ENCODE data around the gene ABCC2.
"Not testable (repeated sequence)": the region's sequence is repeated elsewhere in the genome, so short reads cannot be mapped to it uniquely, and the experiment has no call there.

ABCC2 gene

DNA sequence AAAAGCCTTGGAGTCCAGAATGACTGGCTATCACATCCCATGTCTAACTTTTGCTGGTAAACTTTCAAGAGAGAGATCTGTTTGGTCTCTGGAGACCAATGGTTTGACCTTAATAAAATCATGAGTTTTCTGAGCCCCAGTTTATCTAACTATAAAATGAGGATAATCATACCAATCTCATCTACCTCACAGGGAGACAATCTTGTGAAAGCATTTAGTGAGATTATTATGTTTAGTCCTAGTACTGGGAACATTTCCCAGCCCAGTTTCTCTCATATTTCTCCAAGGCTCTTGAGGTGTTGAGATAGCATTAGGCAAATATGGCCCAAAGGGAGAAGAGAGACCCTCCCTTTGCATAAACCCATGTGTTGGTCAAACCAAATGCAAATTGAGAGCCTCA lies 25.8 kb downstream of the ABCC2 start:
- DNase-seq (ENCODE audit: low spot score): no peak

DNA sequence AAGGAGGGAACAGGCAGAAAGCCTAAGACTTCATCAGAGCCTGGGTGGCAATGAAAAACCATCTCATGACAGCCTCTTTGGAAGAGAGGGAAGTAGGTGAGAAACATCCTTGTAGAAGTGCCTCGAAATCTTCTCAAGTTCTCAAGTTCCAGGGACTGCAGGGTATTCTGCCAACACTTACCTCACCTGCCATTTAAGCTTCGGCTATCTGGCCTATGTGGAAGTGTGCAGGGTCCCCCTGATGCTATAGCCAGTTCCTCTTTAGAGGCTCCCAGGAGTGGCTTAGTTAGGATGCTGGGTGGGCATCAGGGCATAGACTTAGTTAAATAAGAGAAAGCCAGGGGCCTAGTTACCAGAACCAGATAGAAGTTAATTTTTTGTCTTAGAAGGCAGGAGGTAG lies 27.0 kb downstream of the ABCC2 start:
- DNase-seq (ENCODE audit: low spot score): no peak

DNA sequence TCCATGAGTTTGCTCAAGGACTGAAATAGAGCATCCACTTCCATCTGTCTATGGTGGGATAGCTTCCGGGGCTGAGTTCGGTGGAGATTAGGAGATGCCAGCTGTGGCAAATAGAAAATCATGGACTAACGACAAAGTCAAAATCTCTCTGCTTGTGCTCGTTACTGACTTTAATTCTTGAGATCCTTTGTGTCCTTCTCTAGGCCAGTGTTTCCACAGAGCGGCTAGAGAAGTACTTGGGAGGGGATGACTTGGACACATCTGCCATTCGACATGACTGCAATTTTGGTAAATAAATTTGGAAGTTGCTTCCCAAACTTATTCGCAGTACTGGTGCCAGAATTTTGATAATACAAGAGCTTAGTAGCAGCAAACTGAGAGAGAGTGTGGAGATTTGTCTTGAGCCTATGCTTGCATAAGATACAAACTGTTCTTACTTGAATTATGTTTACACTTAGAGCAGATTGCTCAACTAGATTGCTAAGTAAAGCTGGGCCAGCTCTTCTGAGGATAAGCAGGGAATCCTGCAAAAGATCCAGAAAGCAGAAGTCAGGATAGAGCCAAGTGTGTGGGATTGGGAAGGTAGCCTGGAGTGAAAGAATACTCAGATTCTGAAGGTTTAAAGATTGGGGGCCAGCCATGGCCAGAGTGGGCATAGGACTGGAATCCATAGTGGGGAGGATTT lies 27.6 kb downstream of the ABCC2 start:
- no peak for DNase-seq (ENCODE audit: low spot score)

DNA sequence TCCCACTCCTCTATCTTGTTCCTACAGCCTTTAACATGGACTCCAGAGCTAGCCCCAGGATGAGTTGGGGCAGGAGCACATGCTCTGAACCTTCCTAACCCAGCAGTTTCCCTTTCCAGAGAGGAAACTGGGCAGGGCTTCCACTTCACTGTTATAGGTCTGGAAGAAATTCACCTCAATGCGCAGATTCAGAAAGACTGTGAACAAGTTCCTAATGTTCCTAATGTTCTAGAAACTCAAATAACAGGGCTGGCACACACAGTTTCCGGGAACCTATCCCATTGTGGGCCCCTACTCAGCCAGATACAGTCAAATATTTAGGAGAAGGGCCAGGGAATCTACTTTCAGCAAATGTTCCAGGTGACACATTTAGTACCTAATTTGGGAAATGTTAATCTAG lies 29.7 kb downstream of the ABCC2 start:
- no peak for DNase-seq (ENCODE audit: low spot score)

DNA sequence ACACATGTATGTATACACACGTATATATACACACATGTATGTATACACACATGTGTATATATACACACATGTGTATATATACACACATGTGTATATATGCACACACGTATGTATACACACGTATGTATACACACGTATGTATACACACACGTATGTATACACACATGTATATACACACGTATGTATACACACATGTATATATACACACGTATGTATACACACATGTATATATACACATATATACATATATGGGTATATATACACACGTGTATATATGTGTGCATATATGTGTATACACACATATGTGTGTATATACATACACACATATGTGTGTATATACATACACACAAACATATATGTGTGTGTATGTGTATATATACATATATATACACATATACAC lies 31.7 kb downstream of the ABCC2 start:
- no peak for DNase-seq (ENCODE audit: low spot score)

DNA sequence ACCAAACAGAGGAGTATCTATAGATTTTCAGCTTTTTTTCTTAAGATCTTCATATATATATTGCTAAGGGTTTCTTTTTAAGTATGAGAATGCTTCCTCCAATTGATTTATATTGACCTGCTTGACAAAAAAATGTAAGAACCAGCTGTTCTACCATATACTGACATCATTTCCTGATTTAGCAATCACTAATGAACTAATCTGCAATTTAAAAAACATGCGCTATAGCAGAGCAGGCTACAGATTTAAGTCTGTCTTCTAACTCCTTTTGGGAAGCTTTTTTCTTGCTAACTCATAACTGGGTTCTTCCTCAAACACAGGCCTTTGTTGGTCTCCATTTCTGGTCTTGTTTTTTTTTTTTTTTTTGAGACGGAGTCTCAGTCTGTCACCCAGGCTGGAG lies 33.2 kb downstream of the ABCC2 start:
- DNase-seq (ENCODE audit: low spot score): no peak

DNA sequence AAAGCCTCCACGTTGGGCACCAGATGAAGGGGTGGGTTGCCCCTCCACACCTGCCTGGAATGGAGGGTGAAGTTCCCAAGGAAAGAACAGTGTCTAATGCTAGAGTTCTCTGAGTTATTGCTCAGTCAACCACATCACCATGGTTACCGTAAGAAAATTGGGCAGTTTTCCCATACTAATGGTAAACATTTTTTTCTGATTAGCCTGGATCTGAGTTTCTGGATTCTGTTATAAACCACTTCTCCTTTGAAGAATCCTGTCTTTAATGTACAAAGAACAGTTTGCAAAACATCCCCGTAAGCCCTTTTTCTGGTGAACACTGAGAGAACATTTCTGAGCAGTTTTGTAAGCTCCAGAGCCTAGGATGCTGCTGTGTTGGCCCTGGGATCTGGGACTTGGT lies 45.5 kb downstream of the ABCC2 start:
- no peak for DNase-seq (ENCODE audit: low spot score)

DNA sequence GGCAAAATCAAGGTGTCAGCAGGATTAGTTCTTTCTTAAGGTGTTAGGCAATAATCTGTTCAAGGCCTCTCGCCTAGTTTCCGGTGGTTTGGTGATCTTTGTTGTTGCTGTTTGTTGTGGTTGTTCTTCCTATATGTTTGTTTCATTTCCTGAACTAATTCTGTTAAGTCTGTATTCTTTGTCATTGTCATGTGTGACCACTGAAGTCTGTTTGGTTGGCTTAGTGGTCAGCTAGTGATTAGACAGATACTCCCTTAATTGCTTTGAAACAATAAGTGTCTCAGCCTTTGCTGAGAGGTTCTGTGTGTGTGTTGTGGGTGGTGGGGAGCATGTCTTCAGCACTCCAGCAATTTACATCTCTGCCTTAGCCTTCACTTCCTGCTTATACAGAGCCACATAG lies 46.0 kb downstream of the ABCC2 start:
- no peak for DNase-seq (ENCODE audit: low spot score)

DNA sequence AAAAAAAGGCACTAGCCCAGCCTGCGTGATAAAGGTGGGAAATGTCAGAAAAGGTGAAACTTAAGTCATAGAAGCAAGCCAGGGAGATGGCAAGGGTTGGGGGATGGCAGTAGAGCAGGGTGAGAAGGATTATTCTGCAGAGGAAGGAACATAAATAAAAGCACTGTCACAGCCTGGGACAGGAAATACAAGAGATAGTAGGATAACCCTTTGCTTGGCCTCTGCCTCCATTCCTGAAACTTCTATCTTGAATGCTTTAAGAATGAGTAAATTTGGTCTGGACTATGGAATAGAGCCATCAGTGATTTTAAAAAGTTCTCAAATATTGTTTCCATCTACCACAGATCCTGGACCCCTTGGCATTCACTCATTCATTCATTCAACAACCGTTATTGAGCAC lies 50.0 kb downstream of the ABCC2 start:
- DNase-seq (ENCODE audit: low spot score): no peak

DNA sequence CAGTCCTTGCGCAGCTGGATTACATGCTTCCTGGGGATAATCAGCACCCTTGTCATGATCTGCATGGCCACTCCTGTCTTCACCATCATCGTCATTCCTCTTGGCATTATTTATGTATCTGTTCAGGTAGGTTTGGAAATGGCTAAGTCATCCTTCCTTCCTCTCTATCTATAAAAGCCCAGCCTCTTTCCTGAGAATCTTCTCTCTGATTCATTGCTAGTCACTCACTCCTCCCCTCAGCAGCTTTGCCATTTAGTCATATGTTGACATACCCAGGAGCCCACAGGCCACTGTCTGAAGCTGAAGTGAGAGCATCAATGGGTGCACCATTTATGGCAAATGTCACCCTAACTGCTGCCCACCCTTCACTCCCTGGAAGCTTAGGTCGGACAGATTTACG lies 52.0 kb downstream of the ABCC2 start:
- no peak for DNase-seq (ENCODE audit: low spot score)

DNA sequence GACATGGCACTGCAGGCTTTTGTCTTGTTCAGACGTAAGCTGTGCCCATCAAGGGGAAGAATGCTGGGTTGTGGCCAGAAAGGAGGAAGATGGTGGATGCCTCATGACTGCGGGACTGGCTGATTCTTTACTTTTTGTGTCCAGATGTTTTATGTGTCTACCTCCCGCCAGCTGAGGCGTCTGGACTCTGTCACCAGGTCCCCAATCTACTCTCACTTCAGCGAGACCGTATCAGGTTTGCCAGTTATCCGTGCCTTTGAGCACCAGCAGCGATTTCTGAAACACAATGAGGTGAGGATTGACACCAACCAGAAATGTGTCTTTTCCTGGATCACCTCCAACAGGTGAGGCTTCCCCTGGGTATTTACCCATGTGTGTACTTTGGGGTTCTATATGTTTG lies 53.5 kb downstream of the ABCC2 start:
- no peak for DNase-seq (ENCODE audit: low spot score)

DNA sequence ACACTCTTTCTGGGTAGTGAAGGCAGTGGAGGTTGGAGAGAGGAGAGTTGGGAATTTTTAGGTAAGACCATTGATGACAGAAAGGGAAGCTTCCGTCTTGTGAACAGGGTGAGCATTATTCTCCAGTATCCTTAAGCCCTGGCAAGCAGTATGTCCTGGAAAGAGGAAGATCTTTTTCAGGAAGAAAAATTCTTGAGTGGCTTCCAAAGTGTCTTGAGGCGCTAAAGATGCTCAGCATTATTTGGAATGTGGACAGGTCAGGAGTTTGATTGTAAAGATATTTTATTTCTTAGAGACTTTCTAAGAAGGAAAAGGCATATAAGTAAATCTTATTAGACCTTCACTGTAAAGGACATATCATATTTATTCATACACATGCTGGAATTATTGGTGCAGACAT lies 54.3 kb downstream of the ABCC2 start:
- no peak for DNase-seq (ENCODE audit: low spot score)

DNA sequence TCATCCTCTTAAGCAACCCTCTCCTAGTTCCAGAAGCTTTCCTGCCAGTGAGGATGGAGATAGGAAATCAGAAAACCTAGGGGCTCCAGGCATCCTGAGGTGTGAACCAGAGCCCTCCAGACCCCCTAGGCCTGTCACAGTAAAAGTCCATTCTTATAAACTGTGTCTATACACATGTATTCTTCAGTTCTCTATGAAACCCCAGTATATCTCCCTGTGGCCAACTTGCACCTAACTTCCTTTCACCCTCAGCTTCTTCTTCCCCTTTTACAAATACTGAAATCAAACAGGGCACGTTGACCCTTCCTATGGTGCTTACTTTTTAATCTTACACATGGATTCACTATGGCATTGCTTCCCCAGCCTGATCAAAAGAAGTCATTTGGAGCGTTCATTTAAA lies 58.4 kb downstream of the ABCC2 start:
- not testable (repeated sequence) for DNase-seq (ENCODE audit: low spot score)

DNA sequence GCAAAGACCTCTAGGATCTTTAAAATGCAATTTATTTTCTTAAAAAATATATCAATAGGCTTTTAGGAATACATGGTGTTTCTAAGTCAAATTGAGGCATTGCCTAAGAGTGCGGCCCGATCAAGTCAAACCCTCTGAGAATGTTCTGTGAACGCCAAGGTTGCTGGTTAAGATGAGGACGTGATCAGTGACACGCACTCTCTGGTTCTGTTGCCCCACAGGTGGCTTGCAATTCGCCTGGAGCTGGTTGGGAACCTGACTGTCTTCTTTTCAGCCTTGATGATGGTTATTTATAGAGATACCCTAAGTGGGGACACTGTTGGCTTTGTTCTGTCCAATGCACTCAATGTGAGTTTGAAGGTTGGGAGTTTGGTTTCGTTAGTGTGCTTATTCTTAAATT lies 59.3 kb downstream of the ABCC2 start:
- DNase-seq (ENCODE audit: low spot score): no peak

DNA sequence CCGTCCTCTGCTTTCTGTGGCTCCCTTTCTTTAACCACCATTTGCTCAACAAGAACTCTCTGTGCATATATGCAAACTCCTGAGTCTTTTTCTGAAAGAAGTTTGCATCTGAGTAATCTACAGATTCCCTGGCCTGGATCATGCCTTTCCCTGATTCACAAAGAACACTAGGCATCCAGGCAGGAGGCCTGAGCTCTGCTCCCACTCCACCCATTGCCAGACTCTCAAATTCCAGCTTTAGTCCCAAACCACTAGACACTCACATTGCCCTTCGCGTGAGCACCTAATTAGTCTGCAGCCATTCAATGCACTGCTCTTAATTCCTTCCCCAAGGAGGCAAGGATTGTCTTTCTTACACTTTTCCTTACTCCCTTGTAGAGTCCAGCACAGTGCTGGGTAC lies 60.9 kb downstream of the ABCC2 start:
- DNase-seq (ENCODE audit: low spot score): no peak

DNA sequence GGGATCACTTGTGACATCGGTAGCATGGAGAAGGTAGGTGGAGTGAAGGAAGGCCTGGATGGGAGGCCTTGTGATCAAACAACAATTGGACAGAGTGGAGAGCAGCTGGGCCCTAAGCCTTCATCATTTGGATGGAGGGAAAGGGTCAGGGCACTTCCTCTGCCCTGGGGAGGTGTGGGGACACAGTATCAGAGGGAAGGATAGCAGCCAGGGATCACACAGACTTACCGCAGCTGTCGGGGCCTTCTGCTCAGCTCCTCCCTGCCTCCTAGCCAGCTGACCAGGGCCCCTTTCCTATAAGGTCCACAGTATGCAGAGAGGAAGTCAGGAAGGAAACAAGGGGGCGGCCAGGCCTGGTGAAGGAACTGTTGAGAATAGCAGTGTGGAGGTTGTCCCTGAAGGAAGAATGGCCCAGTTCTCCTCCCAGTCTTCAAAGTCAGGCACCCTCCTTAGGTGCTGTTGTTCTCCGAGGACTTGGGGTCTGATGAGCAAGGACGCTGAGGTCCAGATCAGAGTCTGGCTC lies 62.1 kb downstream of the ABCC2 start:
- no peak for DNase-seq (ENCODE audit: low spot score)

DNA sequence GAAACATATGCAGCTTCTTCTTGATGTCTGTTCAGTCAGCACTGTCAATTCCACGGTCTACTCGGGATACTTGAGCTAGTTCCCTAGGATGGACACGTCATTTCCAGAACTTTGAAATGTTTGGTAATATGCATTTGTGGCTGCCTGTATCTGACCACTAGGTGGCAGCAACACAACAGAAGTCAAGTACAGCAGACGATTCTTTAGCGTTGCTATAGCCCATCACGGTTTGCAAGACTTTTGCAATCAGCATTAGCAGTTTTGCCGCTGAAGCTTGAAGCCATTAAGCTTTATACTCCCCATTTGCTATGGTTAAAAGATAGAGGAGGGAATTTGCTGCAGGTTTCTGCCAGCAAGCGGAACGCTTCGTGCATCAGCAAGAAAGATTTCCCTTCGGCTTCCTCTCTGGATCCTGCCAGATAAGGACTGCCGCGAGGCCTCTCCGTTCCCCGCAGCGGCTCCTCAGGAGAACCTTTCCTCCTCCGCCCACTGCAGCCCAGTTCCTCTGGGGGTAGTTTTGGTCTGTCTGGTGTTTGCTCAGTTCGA lies 63.5 kb downstream of the ABCC2 start:
- peak; percentile 90 for DNase-seq (ENCODE audit: low spot score)

DNA sequence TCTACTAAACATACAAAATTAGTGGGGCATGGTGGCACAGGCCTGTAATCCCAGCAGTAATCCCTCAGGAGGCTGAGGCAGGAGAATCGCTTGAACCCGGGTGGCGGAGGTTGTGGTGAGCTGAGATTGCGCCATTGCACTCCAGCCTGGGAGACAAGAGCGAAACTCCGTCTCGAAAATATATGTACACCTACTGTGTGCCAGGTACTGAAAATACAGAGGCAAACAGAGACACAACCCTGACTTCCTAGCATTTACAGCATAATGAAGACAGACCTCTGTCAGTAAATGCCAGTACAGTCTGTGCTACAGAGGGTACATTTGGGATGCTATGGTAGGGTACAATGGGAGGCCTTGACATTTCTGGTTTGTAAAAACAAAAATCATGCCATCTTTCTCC lies 66.6 kb downstream of the ABCC2 start:
- no peak for DNase-seq (ENCODE audit: low spot score)

DNA sequence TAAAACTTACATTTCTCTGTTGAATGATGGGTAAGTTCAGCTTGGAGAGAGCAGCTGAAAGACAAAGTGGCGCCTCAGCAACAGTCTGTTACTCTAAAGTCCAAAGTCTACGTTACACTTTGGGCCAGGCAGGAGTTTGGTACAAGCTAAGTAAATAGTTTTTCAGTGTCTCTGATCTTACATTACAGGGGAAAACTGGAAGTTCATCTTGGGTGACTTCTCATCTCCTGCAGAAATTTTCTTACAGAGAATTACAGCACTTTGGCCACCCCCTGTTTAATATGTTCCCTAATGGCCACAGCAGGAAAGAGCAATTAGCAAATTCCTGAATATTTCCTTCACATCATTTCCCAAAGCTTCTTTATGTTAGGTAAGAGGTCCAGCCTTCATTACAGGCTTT lies 67.1 kb downstream of the ABCC2 start:
- DNase-seq (ENCODE audit: low spot score): no peak

DNA sequence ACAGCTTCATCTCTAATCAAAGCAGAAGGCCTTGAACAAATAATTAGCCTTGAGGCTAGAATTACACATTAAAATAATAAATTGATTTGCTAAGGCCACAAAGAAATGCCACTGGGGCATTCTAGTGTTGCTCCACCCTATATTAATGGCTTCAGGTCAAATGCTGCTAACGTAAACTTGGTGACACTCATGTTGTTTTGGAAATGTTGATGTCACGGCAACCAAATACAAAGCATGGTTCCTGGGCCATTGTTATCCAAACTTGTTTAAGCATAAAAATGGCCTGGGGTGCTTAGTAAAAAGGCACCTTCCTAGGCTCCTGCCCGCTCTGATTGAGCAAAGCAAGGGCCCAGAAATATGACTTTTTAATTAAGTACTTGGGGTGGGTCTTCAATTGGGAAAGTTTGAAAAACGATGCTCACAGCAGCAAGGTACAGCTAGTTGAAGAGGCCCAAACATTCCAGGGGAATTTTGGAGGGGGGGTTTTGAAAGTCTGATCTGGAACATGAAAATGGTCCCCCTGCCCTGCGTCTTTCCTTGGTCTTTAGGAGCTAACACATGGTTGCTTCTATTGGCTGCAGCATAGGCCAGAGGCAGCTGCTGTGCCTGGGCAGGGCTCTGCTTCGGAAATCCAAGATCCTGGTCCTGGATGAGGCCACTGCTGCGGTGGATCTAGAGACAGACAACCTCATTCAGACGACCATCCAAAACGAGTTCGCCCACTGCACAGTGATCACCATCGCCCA lies 67.8 kb downstream of the ABCC2 start:
- DNase-seq (ENCODE audit: low spot score): no peak

DNA sequence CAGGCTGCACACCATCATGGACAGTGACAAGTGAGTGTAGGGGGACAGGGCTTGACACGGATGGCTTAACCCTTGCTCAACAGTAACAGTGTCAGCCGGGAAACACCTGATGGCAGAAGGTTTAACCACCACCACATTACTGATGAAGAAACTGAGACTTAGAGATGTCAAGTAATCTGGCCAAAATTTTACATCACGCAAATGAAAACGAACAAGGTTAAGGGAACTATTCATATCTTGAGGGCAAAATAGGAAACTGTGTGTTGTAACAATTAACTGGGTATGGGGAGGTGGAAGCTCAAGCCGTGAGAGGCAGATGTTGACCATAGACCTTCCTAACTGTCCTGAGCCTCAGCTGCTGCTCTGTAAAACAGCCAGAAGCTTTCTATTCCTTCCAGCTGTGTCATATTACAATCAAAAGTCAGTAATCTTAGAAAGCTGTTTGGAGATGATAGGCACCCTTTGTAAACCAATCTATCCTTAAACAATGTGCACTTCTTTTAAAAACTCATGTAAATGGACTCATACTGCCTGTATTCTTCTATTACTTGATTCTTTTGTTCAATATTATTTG lies 68.4 kb downstream of the ABCC2 start:
- no peak for DNase-seq (ENCODE audit: low spot score)

DNA sequence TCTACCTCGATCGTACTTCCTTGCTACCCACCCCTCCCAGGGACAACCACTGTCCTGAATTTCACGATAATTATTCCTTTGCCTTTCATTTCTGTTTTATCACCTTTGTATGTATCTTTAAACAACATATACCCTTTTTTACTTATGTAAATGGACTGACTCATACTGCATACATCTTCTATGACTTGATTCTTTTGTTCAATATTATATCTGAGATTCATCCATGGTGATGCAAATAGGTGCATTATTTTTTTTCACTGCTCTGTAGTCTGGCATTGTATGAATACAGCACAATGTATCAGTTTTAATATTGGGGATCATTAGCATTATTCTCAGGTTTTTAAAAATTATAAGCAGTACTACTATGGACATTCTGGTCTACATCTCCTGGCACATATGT lies 69.4 kb downstream of the ABCC2 start:
- DNase-seq (ENCODE audit: low spot score): no peak

Measured in pons (tissue), 1 donor.